HG03558 (cell line): ENCODE results near the gene SETD2.
"Not testable (repeated sequence)": the region's sequence is repeated elsewhere in the genome, so short reads cannot be mapped to it uniquely, and the experiment has no call there.

Experiments used
- ATAC-seq: cut with Tn5 transposase; IDR thresholded peaks from one replicate; pipeline ENCODE4 v1.9.1; 2021; ENCODE audit warnings: moderate number of reproducible peaks; ENCODE audit not compliant: unreplicated experiment; ENCODE audit errors: extremely low read depth

The SETD2 gene

DNA sequence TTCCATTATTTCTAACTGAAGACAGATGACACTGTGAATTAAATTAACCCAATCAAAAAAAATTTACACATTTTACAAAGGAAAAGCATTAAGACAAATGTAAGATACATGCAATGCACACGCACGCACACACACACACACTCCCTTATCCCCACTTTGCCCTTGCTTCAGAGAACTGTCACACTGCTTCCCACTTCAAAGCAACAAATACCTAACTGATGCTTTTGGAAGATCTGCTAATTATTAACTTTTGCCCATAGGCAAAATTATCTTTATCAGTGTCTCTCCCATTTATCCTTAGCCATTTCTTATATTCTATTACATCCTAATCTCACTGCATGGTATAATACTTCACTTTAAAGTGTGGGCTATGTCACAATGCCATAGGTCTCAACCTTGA, 60.3 kb downstream of the SETD2 start:
- no peak for ATAC-seq

DNA sequence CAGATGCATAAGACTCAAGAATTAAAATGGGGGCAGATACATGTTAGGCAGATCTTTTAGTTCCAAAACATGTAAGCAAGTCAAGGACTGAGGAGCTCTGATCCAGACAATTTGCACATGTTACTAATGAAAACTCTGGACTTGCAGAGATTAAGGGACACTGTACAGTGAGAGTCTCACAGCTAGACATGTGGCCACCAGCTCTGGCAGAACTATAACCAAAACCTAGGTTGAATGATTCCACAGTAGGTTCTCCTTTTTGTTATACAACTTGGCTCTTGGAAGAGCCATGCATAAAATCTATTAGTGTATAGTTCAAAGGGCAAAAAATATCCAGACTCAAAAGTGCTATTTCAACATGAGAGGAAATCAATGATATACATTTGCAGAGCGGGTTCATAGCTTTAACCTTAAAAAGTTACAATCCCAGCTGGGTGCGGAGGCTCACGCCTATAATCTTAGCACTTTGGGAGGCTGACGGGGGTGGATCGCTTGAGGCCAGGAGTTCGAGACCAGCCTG, 61.8 kb downstream of the SETD2 start:
- ATAC-seq: no peak

DNA sequence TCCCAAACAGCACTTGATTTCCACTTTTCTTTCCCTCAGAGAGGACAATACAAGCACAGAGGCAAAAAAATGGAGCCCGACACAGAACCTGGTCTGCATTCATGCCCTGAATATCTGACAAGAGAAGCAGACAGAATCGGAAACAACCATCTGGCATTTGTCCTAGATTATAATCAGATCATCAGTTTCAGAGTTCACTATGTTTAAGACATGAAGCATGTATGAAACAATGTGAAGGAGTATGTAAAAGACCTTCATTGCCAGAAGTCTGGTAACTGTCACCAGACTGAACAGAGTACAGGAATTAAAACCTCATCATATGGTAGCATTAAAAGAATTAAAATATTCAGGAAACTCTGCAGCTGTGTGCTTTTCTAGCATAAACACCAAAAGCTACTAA, 65.0 kb downstream of the SETD2 start:
- no peak for ATAC-seq

DNA sequence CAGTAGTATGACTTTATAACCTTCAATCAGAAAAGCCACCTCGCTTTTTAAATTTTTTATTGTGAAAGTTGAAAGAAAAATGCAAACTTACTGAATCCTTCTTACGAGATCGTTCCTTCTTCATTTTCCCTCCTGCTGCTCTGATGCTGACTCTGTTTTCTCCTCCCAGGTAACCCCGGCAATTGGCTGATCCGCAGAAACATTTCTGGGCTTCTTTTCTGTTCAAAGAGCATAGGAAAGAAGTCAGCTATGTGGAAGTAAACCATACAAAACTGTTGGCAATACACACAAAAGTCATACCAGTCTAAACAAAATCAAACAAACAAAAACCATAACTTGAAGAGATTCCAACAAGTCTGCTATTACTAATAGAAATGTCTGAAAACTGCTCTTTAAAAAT, 66.0 kb downstream of the SETD2 start:
- ATAC-seq: no peak

DNA sequence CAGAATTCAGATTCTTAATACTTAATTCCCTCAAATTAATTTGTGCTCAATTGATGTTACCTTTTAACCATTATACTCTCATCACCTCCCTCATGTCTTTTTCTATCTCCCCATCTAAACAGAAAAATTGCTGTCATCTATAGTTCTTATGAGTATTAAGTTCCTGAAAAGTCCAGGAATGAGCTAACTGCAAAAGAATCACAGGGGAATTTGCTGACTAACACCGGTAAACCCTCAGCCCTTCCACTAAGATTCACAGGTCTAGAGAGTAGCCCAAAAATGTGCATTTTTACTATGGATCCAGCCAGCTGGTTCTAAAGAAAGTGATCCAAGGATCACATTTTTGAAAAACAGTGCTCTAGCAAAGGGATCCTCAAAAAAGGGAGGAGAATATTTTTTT, 67.0 kb downstream of the SETD2 start:
- ATAC-seq: no peak

DNA sequence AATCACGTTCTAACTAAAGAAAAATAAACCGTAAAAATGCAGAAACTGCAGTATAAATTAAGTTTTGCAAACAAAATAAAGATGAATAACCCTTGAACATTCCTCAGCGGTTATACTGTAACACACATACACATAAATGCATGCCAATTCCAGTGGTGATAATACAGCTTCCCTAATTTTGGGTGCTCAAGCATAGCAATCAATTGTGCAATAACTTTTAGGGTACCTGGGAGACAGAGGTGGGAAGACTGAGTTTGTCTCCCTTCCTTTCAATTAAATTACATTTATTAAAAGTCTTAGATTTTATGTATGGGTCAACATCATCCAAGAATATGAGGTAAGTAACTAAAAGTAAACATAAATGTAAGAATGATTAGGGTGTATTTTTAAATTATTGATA, 71.8 kb downstream of the SETD2 start:
- no peak for ATAC-seq

DNA sequence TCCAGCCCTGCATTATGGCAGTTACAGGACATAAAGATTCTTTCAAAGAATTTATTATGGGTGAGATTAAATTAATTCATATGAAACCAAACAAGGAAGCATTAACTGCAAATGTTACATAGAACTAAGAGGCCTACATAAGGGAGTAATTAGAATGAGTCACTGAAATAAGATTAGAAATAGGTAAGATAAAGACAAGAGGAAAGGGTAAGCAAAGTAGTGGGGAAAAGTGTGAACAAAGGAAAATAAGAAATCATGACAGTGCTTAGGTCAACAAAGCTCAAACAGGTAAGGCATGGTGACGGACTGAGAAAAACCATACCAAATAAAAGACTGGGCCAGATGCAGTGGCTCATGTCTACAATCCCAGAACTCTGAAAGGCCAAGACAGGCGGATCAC, 74.3 kb downstream of the SETD2 start:
- no peak for ATAC-seq

DNA sequence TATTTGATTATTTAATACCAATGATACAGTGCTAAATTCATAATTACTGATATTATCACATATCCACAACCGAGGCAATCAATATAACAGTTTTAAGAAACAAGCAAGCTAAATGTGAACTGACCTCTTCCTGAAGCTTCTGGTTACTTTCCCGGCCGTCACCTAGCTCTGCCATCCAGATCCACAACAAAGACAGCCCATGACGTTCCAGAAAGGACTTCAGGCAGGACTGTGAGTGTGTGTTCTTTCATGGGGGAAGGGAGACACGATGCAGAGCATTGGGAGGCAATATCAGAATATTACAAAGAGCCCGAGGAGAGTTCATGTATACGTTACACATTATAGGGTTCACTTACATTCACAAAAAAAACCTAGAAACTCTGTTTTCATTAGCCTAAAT, 77.8 kb downstream of the SETD2 start:
- no peak for ATAC-seq

DNA sequence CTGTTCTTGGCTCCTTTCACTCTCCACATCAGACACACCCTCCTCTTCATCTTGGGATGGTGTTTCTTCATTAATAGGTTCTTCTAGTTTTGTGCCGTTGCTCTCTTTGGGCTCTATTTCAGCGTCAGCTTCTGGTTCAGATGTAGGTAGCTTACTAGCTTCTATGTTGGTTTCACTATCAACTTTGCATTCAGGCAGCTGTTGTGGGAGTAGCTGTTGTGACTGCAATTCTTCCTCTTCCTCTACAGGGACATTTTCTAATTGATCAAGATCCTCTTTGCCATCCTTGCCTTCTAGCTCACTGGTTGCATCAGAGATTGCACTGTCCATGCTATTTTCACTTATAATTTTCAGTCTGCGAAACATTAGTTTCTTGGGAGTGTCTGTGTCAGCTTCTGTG, 80.1 kb downstream of the SETD2 start:
- ATAC-seq: no peak

DNA sequence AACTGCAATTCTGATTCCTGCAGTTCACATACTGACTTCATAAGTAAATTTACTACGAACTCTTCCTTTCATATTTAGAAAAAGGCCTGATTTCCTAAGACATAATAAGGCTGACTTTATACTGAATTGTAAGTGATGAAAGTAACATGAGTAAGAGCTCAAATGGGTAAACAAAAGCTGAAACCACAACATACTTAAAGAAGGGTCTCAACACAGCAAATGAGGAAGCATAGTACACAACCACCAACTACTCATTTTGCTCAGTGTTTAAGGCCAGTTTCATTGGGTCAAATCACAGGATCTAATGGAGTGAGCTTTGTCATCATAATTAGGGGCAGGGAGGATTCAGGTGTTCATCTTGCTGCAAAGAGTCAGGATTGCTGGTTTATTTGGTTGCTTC, 81.4 kb downstream of the SETD2 start:
- ATAC-seq: no peak

DNA sequence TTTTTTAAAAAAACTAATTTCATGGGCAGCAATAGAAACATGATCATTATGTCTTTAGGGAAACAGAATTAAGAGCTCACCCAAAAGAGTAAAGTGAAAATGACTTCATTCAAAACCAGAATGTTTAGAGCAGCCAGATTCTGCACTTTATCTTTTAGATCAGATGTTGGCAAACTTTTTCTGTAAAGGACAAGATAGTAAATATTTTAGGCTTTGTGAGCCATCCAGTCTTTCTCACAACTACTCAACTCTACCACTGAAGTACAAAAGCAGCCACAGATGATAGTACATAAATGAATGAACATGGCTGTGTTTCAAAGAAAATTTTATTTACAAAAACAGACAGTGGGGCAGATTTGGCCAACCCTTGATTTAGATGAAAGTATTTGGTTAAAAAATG, 84.5 kb downstream of the SETD2 start:
- ATAC-seq: no peak

DNA sequence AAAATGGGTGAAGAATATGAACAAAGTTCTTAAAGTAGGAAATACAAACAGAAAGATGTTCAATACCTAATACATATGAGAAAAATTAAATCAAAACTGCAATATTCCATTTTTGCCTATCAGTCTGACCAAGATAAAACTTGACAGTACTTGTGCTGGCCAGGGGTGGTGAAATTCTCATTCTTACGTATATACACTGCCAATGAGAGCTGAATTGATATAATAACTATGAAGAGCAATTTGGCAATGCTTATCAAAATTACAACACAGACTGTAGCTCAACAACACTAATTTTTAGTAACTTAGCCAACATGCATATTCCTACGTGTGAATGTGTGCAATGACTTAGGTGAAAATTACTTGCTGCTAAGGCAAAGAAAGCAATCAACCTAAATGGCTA, 90.2 kb downstream of the SETD2 start:
- ATAC-seq: no peak

DNA sequence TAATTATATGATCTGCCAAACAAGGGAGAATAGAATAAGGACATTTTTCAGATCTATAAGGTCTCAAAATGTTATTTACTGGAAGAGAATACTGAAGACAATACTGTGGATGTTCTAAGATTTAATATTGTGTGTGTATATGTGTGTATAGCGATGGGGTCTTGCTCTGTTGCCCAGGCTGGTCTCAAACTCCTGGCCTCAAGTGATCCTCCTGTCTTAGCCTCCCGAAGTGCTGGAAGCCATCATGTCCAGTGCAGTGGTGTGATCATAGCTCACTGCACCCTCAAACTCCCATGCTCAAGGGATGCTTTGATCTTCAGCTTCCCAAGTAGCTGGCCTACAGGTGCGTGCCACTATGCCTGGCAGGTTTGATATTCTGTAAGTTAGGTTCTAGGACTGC, 93.1 kb downstream of the SETD2 start:
- ATAC-seq: no peak

DNA sequence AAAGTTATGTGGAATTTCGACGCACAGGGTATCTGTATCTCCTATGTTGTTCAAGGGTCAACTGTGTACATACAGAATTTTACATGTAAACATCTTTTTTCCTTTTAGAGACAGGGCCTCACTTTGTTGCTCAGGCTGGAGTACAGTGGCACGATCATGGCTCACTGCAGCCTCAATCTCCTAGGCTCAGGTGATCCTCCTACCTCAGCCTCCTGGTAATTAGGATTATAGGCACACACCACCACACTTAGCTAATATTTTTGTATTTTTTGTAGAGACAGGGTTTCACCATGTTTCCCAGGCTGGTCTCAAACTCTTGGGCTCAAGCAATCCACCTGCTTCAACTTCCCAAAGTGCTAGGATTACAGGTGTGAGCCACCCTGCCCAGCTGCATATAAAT, 97.7 kb downstream of the SETD2 start:
- ATAC-seq: not testable (repeated sequence)

DNA sequence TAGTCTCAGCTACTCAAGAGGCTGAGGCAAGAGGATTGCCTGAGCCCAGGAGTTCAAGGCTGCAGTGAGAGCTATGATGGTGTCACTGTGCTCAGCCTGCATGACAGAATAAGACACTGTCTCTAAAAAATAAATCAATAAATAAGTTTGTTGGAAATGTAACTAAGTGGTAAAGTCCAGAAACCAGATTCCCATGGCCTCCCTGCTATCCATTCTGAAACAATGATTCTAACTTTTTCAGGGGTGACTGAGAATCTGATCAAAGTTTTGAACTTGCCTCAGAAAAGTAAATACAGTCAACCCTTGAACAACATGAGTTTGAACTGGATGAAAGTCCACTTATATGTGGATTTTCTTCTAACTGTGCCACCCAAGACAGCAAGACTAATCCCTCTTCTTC, 98.2 kb downstream of the SETD2 start:
- ATAC-seq: no peak

DNA sequence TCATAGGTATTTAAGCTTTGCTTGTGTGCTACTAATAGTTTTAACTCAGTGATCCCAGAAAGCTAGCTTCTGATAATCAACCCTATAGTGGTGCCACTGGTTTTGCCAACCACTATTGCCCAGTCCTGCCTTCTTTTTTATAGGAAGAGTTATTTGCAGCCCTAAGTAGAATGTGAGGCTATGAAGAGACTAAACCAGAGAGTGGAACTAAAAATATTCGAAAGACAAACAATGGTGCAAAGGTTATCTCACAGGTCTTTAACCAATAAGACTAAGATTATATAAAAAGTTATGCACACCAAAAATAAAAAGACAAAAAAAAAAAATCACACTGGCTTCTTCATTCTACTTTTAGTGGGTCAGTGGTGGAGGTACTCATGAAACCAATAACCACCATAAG, 98.9 kb downstream of the SETD2 start:
- ATAC-seq: no peak

DNA sequence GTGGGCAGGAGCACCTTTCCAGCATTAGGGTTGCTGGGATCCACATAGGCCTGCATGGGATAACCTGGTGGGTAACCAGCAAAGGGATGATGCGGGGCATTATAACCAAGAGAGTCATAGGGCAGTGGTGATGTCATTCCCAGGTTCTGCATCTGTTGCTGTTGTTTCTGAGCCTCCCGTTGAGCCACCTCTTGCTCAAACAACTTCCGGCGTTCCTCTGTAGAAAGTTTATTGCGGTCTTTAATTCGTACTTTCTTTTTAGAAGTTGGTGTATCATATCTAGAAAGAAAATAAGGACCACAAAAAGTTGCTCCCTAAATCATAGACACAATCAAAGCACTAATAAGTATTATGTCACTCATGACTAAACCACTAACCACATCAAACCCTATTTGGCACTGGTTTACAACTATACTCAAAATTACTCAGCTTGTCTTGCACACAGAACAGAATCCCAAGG, 106.7 kb downstream of the SETD2 start:
- ATAC-seq: no peak

DNA sequence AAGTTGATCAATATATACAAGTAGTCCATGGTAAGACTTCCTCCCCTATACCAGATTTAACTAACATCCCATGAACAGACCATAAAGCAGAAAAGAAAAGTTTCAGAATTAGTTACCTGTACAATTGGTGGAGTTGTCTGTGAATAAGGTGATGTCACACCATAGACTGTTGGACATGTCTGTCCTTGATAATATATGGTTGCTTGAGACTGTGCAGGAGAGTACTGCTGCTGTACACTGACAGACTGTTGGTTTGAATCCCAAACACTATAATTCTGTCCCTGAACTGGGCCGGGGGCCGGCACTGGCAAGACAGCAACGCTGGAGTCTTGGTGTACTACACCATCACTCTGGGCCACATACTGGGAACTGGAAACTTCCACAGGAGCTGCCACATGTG, 107.2 kb downstream of the SETD2 start:
- no peak for ATAC-seq

DNA sequence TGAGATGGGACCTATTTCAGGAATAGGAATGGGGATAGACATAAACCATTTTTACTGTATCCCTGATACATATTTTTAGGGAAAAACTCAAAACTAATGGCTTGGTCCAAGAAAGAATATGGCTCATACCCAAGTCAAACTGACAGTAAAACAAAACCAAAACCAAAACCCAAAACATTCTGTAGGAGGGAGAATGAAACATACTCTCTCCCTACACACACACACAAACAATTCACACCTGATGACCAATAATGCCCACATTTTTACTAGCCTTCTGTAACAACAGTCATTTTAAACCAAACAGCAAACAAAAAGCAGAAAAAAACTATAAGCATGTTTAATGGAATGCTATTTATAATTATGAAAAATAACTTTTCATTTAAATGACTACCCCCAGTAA, 109.5 kb downstream of the SETD2 start:
- ATAC-seq: no peak

DNA sequence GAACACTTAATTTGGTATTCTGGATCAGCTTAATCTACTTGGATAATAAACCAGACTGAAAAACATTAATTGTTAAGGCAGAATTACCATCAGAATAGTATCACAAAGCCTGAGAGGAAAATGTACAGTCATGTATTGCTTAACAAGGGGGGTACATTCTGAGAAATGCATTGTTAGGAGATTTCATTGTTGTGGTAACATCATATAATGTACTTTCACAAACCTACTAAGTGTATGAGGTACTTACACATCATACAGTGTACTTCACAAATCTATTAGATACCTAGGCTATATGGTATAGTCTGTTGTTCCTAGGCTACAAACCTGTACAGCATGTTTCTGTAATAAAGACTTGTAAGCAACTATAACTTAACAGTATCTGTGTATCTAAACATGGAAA, 116.2 kb downstream of the SETD2 start:
- no peak for ATAC-seq

DNA sequence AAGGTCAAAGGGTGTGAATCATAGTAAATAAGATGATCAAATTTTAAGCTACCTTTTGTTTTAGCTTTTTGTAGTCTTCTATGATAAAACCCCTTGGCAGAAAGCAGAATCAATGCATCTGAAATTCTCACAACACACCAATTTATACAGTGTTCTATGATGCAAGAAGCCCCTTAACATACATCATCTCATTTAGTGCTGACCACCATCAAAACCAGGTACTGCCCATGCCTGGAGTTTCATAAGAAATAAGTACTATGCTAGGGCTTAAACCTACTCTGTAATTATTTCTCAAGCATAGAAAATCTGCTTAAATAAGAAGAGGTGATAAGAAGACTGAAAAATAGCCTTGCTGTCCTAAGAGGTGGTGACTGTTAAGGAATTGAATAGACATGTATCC, 116.8 kb downstream of the SETD2 start:
- no peak for ATAC-seq

DNA sequence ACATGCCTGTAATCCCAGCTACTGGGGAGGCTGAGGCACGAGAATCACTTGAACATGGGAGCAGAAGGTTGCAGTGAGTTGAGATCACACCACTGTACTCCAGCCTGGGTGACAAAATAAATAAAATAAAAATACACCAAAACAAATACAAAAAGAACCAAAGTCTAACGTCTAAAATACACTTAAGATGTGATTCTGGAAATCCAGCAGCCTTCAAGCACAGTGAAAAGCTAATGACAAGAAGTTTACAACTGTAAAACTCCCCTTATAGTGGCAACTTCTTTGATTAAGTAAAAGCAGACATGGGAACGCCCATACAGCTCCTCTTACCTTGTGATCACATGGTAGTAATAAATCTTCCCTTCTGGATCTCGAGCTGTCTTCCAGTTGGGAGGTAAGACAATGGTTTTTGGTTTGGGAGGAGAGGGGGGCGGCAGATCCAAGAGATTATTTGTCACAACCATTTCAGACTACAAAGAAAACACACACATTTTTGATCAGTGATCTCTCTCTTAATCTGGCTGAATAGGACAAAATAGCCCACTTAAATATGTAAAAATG, 121.6 kb downstream of the SETD2 start:
- ATAC-seq: no peak

DNA sequence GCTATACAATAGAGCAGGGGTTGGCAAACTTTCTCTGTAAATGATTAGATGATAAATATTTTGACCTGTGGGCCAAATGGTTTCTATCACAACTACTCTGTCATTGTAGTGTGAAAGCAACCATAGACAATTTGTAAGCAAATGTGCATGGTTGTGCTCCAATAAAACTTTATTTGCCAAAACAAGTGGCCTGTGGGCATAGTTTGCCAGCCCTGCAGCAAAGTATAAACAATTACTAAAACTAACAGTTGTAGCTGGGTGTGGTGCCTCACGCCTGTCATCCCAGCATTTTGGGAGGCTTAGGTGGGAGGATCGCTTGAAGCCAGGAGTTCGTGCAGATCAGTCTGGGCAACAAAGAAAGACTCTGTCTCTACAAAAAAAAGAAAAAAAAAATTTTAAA, 122.8 kb downstream of the SETD2 start:
- no peak for ATAC-seq
